Transverse colon (tissue), 4 donors: ENCODE measurements around the gene ABT1.

ENCODE experiments used
- EP300 ChIP-seq: sonication (generic); formaldehyde crosslinking; IDR thresholded peaks from one replicate; pipeline ENCODE4 v1.6.1; 2017; ENCODE audit warnings: antibody characterized with exemption, low read depth
- POLR2A ChIP-seq: fragments of 450-650 bp; IDR thresholded peaks from one replicate; pipeline ENCODE4 v1.6.1; 2016; ENCODE audit warnings: antibody characterized with exemption, mild to moderate bottlenecking, moderate library complexity
- POLR2AphosphoS5 ChIP-seq, 3 donors: sonication (generic); formaldehyde crosslinking; IDR thresholded peaks; one replicate each; pipeline ENCODE4 v1.6.1; 2016; ENCODE audit warnings: antibody characterized with exemption in 3 of 3
- TF ChIP-seq, protein P1 (sequence below), 5 experiments: fragments of 200-600 bp in 3 of 5; fragments of 450-650 bp in 2 of 5; sonication (generic) in 3 of 5; IDR thresholded peaks; 1 replicate in 2 of 5; 2 replicates in 3 of 5; pipeline ENCODE4 v1.5.1; 2016 to 2017; ENCODE audit warnings: antibody characterized with exemption in 5 of 5, inconsistent platforms in 3 of 5, mild to moderate bottlenecking in 2 of 5, moderate library complexity in 1 of 5

DNA sequence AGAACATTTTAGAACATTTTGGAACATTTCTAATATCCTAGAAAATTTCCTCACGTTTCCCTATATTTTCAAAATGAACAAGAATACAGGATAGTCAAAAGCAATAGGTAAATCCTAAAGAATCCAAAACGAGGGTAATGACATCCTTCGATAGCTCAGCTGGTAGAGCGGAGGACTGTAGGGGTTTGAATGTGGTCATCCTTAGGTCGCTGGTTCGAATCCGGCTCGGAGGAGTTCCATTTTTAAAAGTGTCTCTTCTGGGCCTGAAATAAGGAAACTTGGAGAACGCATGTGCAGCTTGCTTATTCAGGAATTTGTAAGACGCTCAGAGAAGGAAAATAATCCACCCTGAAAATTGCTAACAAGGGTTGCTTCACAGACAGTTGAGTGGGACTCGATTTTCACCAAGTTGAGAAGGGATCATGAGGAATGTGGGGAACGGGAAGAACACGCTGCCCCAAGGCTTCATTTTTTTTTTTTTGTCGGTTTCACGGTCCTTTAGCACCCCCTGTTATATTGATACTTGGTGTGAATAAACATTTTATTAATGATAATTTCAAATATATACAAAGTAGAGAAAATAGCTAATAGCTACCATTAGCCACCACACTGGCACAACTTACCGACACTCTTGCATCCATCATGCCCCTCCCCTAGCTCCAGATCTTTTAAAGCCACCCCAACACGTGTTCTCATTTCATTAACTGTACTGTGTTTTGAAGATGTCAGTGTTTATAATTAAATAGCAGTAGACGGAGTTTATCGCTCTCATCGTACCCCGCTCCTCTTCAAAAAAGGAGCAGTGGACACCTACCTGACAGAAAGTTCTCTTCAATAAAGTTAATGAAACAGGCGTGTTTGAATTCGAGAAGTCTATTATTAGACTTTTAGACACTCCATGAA lies 1.8 kb upstream of the ABT1 start:
- TF ChIP-seq, protein P1, sequence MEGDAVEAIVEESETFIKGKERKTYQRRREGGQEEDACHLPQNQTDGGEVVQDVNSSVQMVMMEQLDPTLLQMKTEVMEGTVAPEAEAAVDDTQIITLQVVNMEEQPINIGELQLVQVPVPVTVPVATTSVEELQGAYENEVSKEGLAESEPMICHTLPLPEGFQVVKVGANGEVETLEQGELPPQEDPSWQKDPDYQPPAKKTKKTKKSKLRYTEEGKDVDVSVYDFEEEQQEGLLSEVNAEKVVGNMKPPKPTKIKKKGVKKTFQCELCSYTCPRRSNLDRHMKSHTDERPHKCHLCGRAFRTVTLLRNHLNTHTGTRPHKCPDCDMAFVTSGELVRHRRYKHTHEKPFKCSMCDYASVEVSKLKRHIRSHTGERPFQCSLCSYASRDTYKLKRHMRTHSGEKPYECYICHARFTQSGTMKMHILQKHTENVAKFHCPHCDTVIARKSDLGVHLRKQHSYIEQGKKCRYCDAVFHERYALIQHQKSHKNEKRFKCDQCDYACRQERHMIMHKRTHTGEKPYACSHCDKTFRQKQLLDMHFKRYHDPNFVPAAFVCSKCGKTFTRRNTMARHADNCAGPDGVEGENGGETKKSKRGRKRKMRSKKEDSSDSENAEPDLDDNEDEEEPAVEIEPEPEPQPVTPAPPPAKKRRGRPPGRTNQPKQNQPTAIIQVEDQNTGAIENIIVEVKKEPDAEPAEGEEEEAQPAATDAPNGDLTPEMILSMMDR (IDR thresholded peaks at IDR 0.05), result no peak
- TF ChIP-seq POLR2AphosphoS5 (IDR thresholded peaks at IDR 0.05) (no peak), EP300 (no peak), POLR2A (no peak)
